Islet precursor cell (in vitro differentiated cells): ENCODE data around the gene CHD8.
"Not testable (repeated sequence)": the region's sequence is repeated elsewhere in the genome, so short reads cannot be mapped to it uniquely, and the experiment has no call there.

Source experiments
- DNase-seq: peaks from one replicate; pipeline ENCODE4 v3.0.0-alpha.2; 2018

The CHD8 gene

DNA sequence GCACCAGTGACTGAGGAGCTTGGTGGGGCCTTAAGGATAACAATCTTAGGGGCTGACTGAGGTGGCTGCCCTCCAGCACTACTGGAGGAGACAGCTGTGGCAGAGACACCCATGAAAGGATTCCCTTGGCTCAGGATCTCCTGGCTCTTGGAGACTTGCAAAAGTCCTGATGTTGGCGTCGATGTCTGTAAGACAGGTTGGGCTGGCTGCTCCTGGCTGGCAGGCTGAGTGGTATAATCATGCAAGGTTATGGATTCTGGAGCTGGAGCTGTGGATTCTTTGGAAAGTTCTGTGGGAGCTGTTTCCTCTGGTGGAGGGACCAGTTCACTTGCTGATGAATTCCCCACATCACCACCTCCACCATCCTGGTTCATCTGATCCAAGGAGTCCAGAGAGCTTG, 24.8 kb downstream of the CHD8 start:
- no peak for DNase-seq

GRCh38 chr14:21428930-21429329, 27.0 kb downstream of the CHD8 start:
- no peak for DNase-seq

GRCh38 chr14:21426692-21427091, 29.2 kb downstream of the CHD8 start:
- no peak for DNase-seq

DNA sequence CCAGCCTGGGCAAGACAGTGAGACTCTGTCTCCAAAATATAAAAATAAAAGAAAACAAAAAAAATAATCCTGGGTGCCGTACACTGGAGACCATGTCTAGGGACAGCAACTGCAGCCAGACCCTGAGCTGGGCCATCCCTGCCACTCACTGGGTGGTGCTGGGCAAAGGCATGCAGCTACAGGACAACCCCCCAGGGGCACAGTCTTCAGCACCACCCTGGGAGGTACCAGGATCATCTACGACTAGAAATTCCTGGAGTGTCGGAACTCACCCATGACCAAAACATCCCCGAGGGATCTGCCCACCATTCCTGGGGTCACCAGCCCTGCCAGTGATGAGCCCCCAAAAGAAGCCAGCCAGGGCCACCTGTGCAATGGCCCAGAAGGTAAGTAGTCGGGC, 36.4 kb downstream of the CHD8 start:
- no peak for DNase-seq

DNA sequence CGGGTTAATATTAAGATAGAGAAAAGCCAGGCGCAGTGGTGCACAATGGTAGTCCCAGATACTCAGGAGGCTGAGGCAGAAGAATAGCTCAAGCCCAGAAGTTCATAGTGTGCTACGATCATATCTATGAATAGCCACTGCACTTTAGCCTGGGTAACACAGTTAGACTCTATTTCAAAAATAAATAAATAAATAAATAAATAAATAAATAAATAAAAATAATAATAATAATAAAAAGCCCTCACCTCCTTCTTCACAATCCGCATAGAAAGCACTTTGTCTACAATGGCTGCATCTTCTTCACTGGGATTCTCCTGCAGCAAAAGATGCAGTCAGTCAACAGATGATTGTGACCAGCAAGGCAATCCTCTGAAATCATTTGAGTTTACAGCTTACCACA, 40.6 kb downstream of the CHD8 start:
- no peak for DNase-seq

GRCh38 chr14:21414137-21414631, 41.7 kb downstream of the CHD8 start:
- DNase-seq, result no peak

GRCh38 chr14:21408147-21408546, 47.8 kb downstream of the CHD8 start:
- DNase-seq, result no peak

DNA sequence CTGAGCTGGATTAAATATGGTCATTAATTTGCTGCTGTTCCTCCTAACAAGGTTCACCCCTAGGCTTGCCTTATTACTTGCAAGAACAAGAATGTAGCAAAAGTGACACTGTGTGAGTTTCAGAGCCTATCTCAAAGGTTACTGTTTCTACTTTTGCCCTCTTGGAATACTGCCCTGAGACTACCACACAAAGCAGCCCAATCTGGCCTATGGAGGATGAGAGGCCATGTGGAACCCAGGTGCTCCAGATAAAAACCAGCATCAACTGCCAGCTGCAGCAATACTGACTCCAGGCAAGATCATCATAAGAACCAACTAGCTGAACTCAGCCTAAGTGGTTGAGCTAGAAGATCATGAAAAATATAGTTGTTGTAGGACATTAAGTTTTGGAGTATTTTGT, 49.7 kb downstream of the CHD8 start:
- DNase-seq, result no peak

DNA sequence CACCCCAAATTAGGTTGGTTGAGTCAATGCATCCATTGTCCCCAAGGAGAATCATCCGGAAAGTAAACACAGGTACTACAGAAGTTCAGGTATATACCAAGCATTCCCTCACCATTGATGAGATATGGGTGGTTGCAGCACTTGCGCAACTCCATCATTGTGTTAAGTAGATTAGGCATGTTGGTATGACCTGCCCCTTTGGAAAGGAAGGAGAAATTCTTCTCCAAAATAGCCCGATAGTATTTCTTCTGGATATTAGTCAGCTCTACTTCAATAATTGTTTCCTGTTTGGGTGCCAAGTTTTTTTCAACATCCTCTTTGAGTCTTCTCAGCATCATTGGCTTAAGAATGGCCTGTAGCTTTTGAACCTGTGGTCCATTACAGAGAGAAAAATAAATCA, 50.8 kb downstream of the CHD8 start:
- DNase-seq, result no peak

DNA sequence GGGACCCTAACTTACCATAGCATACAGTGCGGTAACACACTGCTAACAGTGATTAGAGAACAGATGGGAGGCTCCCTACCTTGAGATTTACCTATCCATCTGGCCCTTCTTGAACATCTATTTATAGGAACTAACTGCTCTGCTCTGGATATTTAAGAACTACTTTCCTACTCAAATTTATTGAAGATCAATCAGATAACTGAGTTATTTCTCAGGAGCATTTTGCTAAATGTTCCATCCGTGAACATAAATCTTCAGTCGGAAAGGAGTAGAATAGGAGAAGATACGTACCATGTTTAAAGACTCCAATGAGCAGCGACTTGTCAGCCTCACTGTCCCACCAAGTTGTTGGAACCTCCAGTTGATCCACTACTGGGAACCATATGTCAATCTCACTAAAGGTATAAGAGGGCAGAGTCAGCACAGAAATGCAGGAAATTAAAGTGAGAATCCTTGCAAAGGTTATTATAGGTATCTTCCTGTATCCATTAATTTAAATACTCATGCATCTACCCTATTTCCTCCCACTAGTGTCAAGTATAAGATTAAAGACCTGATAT, 56.5 kb downstream of the CHD8 start:
- DNase-seq, result no peak

GRCh38 chr14:21398901-21399300, 57.0 kb downstream of the CHD8 start:
- DNase-seq, result no peak

GRCh38 chr14:21395450-21395849, 60.5 kb downstream of the CHD8 start:
- no peak for DNase-seq

DNA sequence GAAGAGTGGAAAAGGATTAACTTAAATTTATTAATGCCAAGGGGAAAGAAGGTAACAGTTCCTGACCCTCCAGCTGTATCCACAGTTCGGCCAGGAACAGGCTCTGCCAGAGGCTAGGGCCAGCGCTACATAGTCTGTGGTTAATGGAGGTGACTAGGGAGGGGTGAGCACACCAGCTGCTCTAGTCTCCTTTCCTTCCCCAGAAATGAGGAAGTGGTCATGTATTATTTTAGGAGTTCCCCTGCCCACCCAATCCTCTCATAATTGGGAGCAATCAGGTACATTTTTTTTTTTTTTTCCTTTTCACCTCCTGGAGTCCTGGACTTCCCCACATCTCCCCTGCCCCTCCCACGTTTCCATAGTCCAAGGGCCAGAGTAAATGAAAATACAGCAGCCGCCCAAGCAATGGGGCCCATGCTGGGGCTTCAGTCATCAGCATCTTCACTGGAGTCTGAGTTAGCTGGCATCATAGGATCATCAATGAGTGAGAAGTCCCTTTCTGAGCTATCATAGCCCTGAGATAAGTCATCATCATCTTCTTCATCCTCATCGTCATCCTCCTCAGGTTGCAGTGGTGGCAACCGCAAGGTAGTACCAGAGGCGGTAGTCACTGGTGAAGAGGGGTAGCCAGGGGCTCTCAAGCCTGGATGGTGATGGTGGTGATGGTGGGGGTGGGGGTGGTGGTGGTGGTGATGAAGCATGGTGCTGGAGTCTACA, 70.6 kb downstream of the CHD8 start:
- no peak for DNase-seq

DNA sequence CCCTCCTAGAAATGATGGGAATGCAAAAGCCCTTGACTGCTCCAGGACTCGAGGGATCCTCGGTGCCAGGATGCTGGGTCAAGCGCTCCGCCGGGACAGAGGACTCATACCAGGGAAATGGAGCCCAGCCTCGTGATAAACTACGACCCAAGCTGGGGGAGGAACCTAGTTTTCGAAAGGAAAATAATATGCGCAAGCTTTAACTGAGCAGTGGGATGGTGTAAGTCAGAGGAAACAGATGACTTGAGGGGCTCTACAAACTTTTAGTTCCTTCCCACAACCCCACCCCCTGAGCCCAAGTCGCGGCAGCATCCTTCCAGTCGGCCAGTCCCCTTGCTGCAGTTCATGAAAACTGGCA, 71.5 kb downstream of the CHD8 start:
- DNase-seq, result no peak

DNA sequence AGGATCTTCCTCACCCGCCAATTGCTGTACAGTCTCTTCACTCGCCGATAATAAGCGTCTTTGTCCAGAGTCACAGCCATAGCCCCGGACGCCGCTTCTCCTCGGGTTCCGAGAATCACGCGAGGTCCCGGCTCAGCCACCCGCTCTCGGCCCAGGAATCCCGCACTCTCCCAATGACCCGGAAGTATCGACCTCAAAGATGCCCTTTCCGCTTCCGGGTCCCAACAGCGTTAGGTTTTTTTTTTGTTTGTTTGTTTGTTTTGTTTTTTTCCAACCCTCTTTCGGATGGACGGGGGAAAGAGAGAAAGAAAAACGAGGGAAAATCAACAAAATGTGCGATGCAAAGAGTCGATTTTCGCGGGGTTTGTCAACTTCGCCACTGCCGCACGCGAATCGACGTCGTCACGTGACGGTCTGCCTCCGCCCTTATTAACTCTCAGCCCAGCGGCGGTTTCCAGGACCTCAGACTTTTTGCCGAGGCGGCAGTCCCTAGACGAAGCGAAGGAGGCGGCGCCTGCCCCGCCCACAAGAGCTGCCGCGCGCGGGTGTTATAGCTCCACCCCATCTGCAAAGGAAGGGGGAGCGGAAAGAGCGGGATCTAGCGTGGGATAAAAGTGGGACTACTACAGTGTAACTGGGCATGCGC, 72.0 kb downstream of the CHD8 start, which contains the start of gene SUPT16H:
SUPT16H (minus strand) TSS at position 172 of the 646 bp plus-strand sequence; CDS start at position 80, 92 bp downstream.
- peak; percentile 99 for DNase-seq

GRCh38 chr14:21382886-21383847, 72.8 kb downstream of the CHD8 start:
- peak; percentile 70 for DNase-seq

GRCh38 chr14:21382095-21382494, 73.8 kb downstream of the CHD8 start:
- DNase-seq, result no peak

- no peak for DNase-seq
Observed at GRCh38 chr14:21379338-21379737, 76.6 kb downstream of the CHD8 start.

GRCh38 chr14:21373980-21374379, 81.9 kb downstream of the CHD8 start:
- no peak for DNase-seq

GRCh38 chr14:21372814-21373213, 83.1 kb downstream of the CHD8 start:
- not testable (repeated sequence) for DNase-seq

DNA sequence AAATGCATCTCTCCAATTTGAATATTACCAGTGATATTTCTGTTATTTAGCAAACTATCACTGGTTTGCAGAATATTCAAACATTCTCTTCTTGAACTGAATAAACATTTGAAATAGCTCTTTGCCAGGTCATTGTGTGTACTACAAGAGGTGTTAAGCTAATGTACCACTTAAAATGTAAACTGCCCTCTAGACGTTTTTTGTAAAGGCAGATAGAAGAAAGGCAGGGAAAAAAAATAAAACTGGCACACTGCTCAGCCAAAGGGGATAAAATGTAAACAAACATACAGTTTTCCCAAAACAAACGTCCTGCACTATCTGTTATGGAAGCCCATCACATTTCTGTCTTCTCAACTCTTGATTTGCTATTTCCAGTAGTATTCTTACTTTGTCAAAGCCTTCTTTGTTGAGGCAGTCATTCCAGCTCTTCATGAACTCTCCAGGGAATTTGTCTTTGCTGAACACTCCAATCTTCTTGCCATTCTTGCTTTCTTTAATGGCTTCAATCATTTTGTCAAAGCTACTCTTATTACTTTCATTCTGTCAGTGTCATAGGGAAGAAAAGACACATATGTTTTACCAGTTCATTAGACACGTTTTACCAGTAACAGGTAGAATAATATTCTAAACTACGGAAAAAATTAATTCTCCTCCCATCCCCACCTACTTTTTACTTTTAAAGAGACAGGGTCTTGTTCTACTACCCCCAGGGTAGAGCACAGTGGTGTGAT, 85.8 kb downstream of the CHD8 start:
- no peak for DNase-seq

DNA sequence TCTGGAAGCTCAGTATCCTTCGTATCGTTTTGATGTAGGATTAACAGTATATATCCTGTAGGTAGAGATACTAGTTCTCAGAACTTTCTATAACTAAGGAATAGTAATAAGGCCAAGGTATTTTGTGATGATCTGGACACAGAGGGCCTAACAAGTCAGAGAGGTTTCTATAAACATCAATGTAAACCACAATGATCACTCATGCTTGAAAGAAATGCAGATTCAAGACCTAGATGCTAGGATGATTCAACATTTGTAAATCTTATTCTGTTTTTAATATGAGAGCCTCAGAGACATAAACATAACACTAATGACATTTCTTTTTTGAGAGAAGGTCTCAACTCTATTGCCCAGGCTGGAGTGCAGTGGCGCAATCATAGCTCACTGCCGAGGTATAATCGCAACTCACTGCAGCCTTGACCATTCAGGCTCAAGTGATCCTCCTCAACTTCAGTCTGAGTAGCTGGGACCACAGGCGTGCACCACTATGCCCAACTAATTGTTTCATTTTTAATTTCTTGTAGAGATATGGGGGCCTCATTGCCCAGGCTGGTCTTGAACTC, 88.3 kb downstream of the CHD8 start:
- no peak for DNase-seq
